Endothelial cell of umbilical vein (primary cell): Measurements from ENCODE around the gene RARRES2. TPM values are rescaled to one million over a fixed set of nuclear protein-coding genes. Genes with fewer than 3 reads are reported as not detected.

Source experiments
- BruUV-seq: library from RNA; stranded (reverse); fragments of 400-500 nt; replicated peaks from 2 replicates; lab custom pipeline; 2021; lab: Mats Ljungman, UMichigan
- CTCF ChIA-PET: fragments of 300-600, 350-600 bp; sonication (Branson Sonifier 250); formaldehyde crosslinking; loops from one replicate; lab custom pipeline; 2021; ENCODE audit warnings: antibody characterized with exemption, inconsistent platforms; lab: Charles Lee
- POLR2A ChIA-PET: fragments of 300-600, 350-600 bp; sonication (Branson Sonifier 250); formaldehyde crosslinking; loops from one replicate; lab custom pipeline; 2021; ENCODE audit warnings: antibody characterized with exemption, inconsistent platforms; lab: Charles Lee
- DNase-seq: peaks from one replicate; pipeline ENCODE4 v3.0.0-alpha.2; 2011; ENCODE audit warnings: low read depth, low spot score
- FAIRE-seq: peaks from 2 replicates; lab custom pipeline; 2011; peaks lifted over from hg19 to GRCh38; lab: Jason Lieb, UNC
- H2AFZ ChIP-seq: 2 replicates; pipeline ENCODE4 v1.6.0; 2012; ENCODE audit warnings: low read depth, low read length, control low read depth, inconsistent platforms
- H3K27ac ChIP-seq: 2 replicates; pipeline ENCODE4 v1.5.1; 2011; ENCODE audit warnings: low read depth, mild to moderate bottlenecking, control low read depth, low read length, moderate library complexity; ENCODE audit not compliant: insufficient read depth
- H3K27me3 ChIP-seq, 2 experiments: 2 replicates each; pipeline versions ENCODE4 v1.6.0 to v1.6.1; 2011; ENCODE audit warnings: low read length in 2 of 2, mixed read lengths in 1 of 2; ENCODE audit not compliant: control insufficient read depth in 2 of 2, insufficient read depth in 2 of 2
- H3K36me3 ChIP-seq, 2 experiments: 2 replicates in 1 of 2; 3 replicates in 1 of 2; pipeline ENCODE4 v1.5.1; 2011; ENCODE audit warnings: low read length in 2 of 2, mild to moderate bottlenecking in 1 of 2, moderate library complexity in 1 of 2; ENCODE audit not compliant: control insufficient read depth in 2 of 2, insufficient read depth in 2 of 2; ENCODE audit errors: extremely low read depth in 1 of 2
- H3K4me1 ChIP-seq: 3 replicates; pipeline ENCODE4 v1.5.1; 2011; ENCODE audit warnings: mild to moderate bottlenecking, low read length; ENCODE audit not compliant: control insufficient read depth, insufficient read depth; ENCODE audit errors: extremely low read depth
- H3K4me2 ChIP-seq: 2 replicates; pipeline ENCODE4 v1.6.1; 2011; ENCODE audit warnings: low read length, control low read depth, mixed read lengths; ENCODE audit not compliant: insufficient read depth
- H3K4me3 ChIP-seq, 3 experiments: fragments of 200-600 bp in 1 of 3; sonication (generic), shearing (Covaris generic) in 1 of 3; replicated peaks in 1 of 3; 2 replicates each; pipeline ENCODE4 v1.5.1; 2011 to 2016; ENCODE audit warnings: control low read depth in 3 of 3, low read length in 3 of 3, mild to moderate bottlenecking in 2 of 3, inconsistent platforms in 1 of 3, low read depth in 1 of 3, moderate library complexity in 1 of 3; ENCODE audit not compliant: insufficient read depth in 1 of 3
- H3K79me2 ChIP-seq: 2 replicates; pipeline ENCODE4 v1.6.0; 2012; ENCODE audit warnings: low read length, inconsistent platforms; ENCODE audit not compliant: control insufficient read depth, insufficient read depth
- H3K9ac ChIP-seq: replicated peaks from 2 replicates; pipeline ENCODE3; 2011; ENCODE audit warnings: low read length, control low read depth; ENCODE audit not compliant: insufficient read depth; ENCODE audit errors: extremely low read depth
- H3K9me1 ChIP-seq: replicated peaks from 3 replicates; pipeline ENCODE4 v1.6.0; 2011; ENCODE audit warnings: mild to moderate bottlenecking, low read length; ENCODE audit not compliant: control insufficient read depth, insufficient read depth; ENCODE audit errors: extremely low read depth
- H3K9me3 ChIP-seq: replicated peaks from 2 replicates; pipeline ENCODE4 v1.5.1; 2012; ENCODE audit warnings: low read length, inconsistent platforms; ENCODE audit not compliant: control insufficient read depth, insufficient read depth
- H4K20me1 ChIP-seq: replicated peaks from 2 replicates; pipeline ENCODE3; 2011; ENCODE audit warnings: mild to moderate bottlenecking, low read length; ENCODE audit not compliant: control insufficient read depth, insufficient read depth; ENCODE audit errors: extremely low read depth
- CTCF ChIP-seq, 2 donors: IDR thresholded peaks; 1 replicate in 1 of 2; 2 replicates in 1 of 2; pipeline ENCODE4 v1.5.1; 2011; ENCODE audit warnings: low read length in 2 of 2, mild to moderate bottlenecking in 2 of 2, moderate library complexity in 2 of 2, control low read depth in 1 of 2, inconsistent platforms in 1 of 2, low read depth in 1 of 2; ENCODE audit not compliant: insufficient read depth in 1 of 2; ENCODE audit errors: extremely low read depth in 1 of 2
- EZH2 ChIP-seq: IDR thresholded peaks from 2 replicates; pipeline ENCODE4 v1.6.1; 2012; ENCODE audit warnings: borderline replicate concordance, low read depth, mild to moderate bottlenecking, moderate library complexity, low read length, inconsistent platforms; ENCODE audit not compliant: severe bottlenecking
- FOS ChIP-seq: IDR thresholded peaks from 2 replicates; pipeline ENCODE4 v1.6.1; 2011; ENCODE audit warnings: mild to moderate bottlenecking, low read length, moderate library complexity, borderline replicate concordance; ENCODE audit not compliant: insufficient read depth
- GATA2 ChIP-seq: IDR thresholded peaks from 2 replicates; pipeline ENCODE4 v1.7.0; 2011; ENCODE audit warnings: low read depth, mild to moderate bottlenecking, moderate library complexity, mixed read lengths, low read length; ENCODE audit not compliant: insufficient read length, insufficient read depth
- JUN ChIP-seq: IDR thresholded peaks from 2 replicates; pipeline ENCODE4 v1.6.1; 2011; ENCODE audit warnings: borderline replicate concordance, low read depth; ENCODE audit not compliant: insufficient read length, insufficient read depth
- MAX ChIP-seq: IDR thresholded peaks from 2 replicates; pipeline ENCODE4 v1.6.1; 2011; ENCODE audit not compliant: insufficient read depth, insufficient read length
- MYC ChIP-seq: IDR thresholded peaks from one replicate; pipeline ENCODE4 v1.6.1; 2011; ENCODE audit warnings: mild to moderate bottlenecking, low read depth, low read length
- POLR2A ChIP-seq: IDR thresholded peaks from 2 replicates; pipeline ENCODE4 v1.6.1; 2012; ENCODE audit warnings: low read depth, mild to moderate bottlenecking, control low read depth, low read length
- POLR2AphosphoS5 ChIP-seq: IDR thresholded peaks from 2 replicates; pipeline ENCODE4 v1.6.1; 2012; ENCODE audit warnings: low read depth, mild to moderate bottlenecking, control low read depth, low read length, moderate library complexity; ENCODE audit not compliant: insufficient read depth
- dilution Hi-C: fragments of 300-500 bp; cut with MboI; formaldehyde crosslinking; loops from one replicate; pipeline ENCODE4 v1.15.0; 2019; ENCODE audit warnings: low sequenced_read_pairs; ENCODE audit not compliant: extremely low pct_ligation_motif_present
- intact Hi-C: fragments of 100-400 bp; cut with micrococcal nuclease; formaldehyde crosslinking; loops from one replicate; pipeline ENCODE4 v1.10.0; 2022
- polyA plus RNA-seq, 4 experiments: library from polyadenylated mRNA; depleted of rRNA in 3 of 4; stranded (reverse) in 3 of 4; unstranded in 1 of 4; fragments of >200 nt; gene quantifications; 2 replicates each; pipeline versions ENCODE4 v1.2.1 to v1.2.3, GENCODE V29; 2011 to 2012; ENCODE audit warnings: missing spikeins in 1 of 4
- total RNA-seq: library from RNA; stranded (reverse); gene quantifications from 2 replicates; pipeline ENCODE4 v1.2.3, GENCODE V29; 2021

The RARRES2 gene
- total and polyA plus RNA-seq, 2 donors (not counting 3 experiments of a cell fraction or from before 2014, with no cell fraction given): not detected

- intact Hi-C loops: no loop called here
- H3K9me1 ChIP-seq: no peaks in the 10 kb centered on the region
- ChIA-PET POLR2A (no interaction called here), CTCF (no interaction called here)
- H3K27ac ChIP-seq: no peak overlapping the region
- no peaks in the 10 kb centered on the region for H4K20me1 ChIP-seq
- FAIRE-seq (no peak), DNase-seq (no peak)
- no peaks in the 10 kb centered on the region for H3K4me1 ChIP-seq
- H3K4me2 ChIP-seq: no peak overlapping the region
- no peak overlapping the region for H2AFZ ChIP-seq
- H3K9me3 ChIP-seq: no peaks in the 10 kb centered on the region
- no peaks in the 10 kb centered on the region for H3K36me3 ChIP-seq
- no TSS peak for BruUV-seq
- H3K27me3 ChIP-seq: peaks cover 2 to 5% of the 10 kb centered on the region in 2 experiments
- TF ChIP-seq JUN (no peak), POLR2AphosphoS5 (no peak), CTCF (IDR thresholded peaks at IDR 0.05; ENCODE audit: extremely low read depth in 1 of 2, insufficient read depth in 1 of 2, low read depth in 1 of 2, low read length in 2 of 2) (no peak), POLR2A (no peak), MAX (no peak), GATA2 (no peak), MYC (no peak), EZH2 (no peak), FOS (no peak)
- no peaks in the 10 kb centered on the region for H3K79me2 ChIP-seq
- H3K4me3 ChIP-seq: no peak overlapping the region
- H3K9ac ChIP-seq: no peak overlapping the region
- dilution Hi-C loops: no loop called here
These were observed 6.2 kb downstream of the RARRES2 start for GRCh38 chr7:150335108-150335773.
